GM18951 (cell line): ENCODE data around the gene FAM200B.

Experiments used
- POLR2A ChIP-seq: IDR thresholded peaks from 4 replicates; pipeline ENCODE4 v1.6.1; 2011; ENCODE audit warnings: mild to moderate bottlenecking; ENCODE audit not compliant: insufficient read length, insufficient read depth; ENCODE audit errors: extremely low read depth
- in situ Hi-C: fragments of 300-500 bp; cut with MboI; formaldehyde crosslinking; loops from one replicate; pipeline ENCODE4 v1.12.0; 2022; ENCODE audit warnings: low sequenced_read_pairs, mixed read lengths, inconsistent platforms; ENCODE audit not compliant: unreplicated experiment

FAM200B gene

GRCh38 chr4:15691346-15692135 lies 9.9 kb downstream of the FAM200B start:
- TF ChIP-seq POLR2A = no peak
- in situ Hi-C loops = no loop called here

GRCh38 chr4:15692602-15693001 lies 11.0 kb downstream of the FAM200B start:
- in situ Hi-C loops = no loop called here
- TF ChIP-seq POLR2A = no peak

- in situ Hi-C loops = no loop called here
- no peak for TF ChIP-seq POLR2A
Measured at GRCh38 chr4:15694431-15694830, 12.8 kb downstream of the FAM200B start.

- in situ Hi-C loops = no loop called here
- TF ChIP-seq POLR2A = no peak
Measured at GRCh38 chr4:15695240-15695699, 13.6 kb downstream of the FAM200B start.

DNA sequence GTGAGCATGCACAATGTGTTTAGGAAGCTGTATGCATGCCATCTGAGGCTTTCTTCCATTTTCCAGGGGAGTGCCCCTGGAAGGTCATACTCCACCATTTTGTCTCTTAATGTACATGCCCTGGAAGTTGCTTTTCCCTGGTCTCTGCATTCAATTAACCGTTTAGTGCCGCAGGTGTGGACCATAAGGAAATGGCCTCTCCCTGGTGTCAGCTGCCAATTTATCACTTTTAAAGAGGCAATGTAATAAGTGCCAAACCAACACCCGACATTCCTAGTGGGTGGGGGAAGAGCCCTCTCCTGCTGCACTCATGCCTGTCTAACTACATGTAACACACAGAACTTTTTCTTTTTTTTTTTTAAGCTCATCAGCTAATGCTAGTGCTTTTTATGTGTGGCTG lies 14.1 kb downstream of the FAM200B start:
- no peak for TF ChIP-seq POLR2A
- in situ Hi-C loops = no loop called here

- in situ Hi-C loops = no loop called here
Measured at GRCh38 chr4:15696866-15697265, 15.2 kb downstream of the FAM200B start.

DNA sequence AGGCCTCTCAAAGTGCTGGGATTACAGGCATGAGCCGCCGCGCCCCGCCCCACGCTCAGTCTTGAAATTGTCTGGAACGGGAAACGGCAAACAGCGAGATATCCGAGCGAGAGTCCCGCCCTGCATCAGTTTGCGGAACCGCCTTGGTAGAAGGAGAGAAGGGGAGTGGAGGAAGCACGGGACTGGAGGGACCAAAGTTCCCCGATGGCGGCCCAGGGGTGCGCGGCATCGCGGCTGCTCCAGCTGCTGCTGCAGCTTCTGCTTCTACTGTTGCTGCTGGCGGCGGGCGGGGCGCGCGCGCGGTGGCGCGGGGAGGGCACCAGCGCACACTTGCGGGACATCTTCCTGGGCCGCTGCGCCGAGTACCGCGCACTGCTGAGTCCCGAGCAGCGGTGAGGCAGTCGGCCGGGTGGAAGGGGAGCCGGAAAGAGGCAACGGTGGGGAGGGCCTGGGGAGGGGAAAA lies 21.3 kb downstream of the FAM200B start, which contains the start of gene BST1:
TSS of gene BST1 (plus strand) at position 125 of the 463 bp plus-strand sequence. CDS start at position 205, 80 bp downstream.
- no peak for TF ChIP-seq POLR2A
- in situ Hi-C loops = loop anchor here (25.0 kb wide), 1 partner anchor 259 kb away; the partner anchor contains the start of gene FGFBP2

More at GRCh38 chr4:15696866-15697265, 15.2 kb downstream of the FAM200B start:
- TF ChIP-seq POLR2A = no peak

GRCh38 chr4:15703439-15703838 lies 21.8 kb downstream of the FAM200B start:
- TF ChIP-seq POLR2A = no peak
- in situ Hi-C loops = loop anchor here (25.0 kb wide), 1 partner anchor 259 kb away; the partner anchor contains the start of gene FGFBP2

DNA sequence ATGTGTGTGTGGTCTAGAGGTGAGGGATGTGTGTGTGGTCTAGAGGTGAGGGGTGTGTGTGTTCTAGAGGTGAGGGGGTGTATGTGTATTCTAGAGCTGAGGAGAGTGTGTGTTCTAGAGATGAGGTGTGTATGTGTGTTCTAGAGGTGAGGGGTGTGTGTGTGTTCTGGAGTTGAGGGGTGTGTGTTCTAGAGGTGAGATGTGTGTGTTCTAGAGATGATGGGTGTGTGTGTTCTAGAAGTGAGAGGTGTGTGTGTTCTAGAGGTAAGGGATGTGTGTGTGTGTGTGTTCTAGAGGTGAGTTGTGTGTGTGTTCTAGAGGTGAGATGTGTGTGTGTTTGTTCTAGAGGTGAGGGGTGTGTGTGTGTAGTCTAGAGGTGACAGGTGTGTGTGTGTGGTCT lies 22.5 kb downstream of the FAM200B start:
- in situ Hi-C loops = loop anchor here (25.0 kb wide), 1 partner anchor 258 kb away; the partner anchor contains the start of gene FGFBP2
- TF ChIP-seq POLR2A = no peak

GRCh38 chr4:15706646-15707362 lies 25.2 kb downstream of the FAM200B start:
- in situ Hi-C loops = loop anchor here (25.0 kb wide), 1 partner anchor 255 kb away; the partner anchor contains the start of gene FGFBP2
- no peak for TF ChIP-seq POLR2A

- in situ Hi-C loops = loop anchor here (25.0 kb wide), 1 partner anchor 255 kb away; the partner anchor contains the start of gene FGFBP2
- no peak for TF ChIP-seq POLR2A
Measured at GRCh38 chr4:15707363-15707715, 25.7 kb downstream of the FAM200B start.

- in situ Hi-C loops = loop anchor here (25.0 kb wide), 1 partner anchor 251 kb away; the partner anchor contains the start of gene FGFBP2
- TF ChIP-seq POLR2A = no peak
Measured at GRCh38 chr4:15711762-15712161, 30.1 kb downstream of the FAM200B start.

- no peak for TF ChIP-seq POLR2A
- in situ Hi-C loops = loop anchor here (25.0 kb wide), 1 partner anchor 250 kb away; the partner anchor contains the start of gene FGFBP2
Measured at GRCh38 chr4:15712214-15712613, 30.6 kb downstream of the FAM200B start.
